DND-41 (cell line): Measurements from ENCODE around the gene APOBEC3C.
"Not testable (repeated sequence)": the region's sequence is repeated elsewhere in the genome, so short reads cannot be mapped to it uniquely, and the experiment has no call there.

ENCODE experiments used
- CTCF ChIP-seq: IDR thresholded peaks from 2 replicates; pipeline ENCODE4 v1.5.1; 2012; ENCODE audit warnings: borderline replicate concordance, low read length, moderate library complexity, mild to moderate bottlenecking; ENCODE audit not compliant: poor library complexity, severe bottlenecking; ENCODE audit errors: extremely low read depth
- EZH2 ChIP-seq: IDR thresholded peaks from 3 replicates; pipeline ENCODE4 v1.6.1; 2012; ENCODE audit warnings: borderline replicate concordance, low read depth, mild to moderate bottlenecking, moderate library complexity, low read length, inconsistent platforms; ENCODE audit not compliant: severe bottlenecking

DNA sequence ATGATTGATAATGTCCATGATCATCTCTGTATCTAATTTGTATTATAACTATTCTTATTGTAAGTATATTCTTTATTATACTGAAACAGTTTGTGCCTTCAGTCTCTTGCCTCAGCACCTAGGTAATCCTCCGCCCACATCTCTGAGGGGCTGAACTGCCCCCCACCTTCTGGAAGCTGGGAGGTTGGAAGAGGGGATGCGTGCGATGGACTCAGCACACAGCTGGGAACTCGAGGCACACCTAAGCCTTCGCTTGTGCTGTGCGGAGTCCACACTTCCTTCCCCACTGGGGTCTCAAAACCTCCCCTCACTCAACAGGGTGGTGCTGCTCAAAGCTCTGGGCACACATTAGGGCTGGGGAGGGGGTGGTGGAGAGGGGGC, 506 bp upstream of the APOBEC3C start:
- not testable (repeated sequence) for TF ChIP-seq CTCF, EZH2
